LNCaP clone FGC (cell line): ENCODE results near the gene PALS2.
A peak's percentile ranks its signal among the peaks of the same experiment; 100 is the strongest.

ENCODE experiments used
- DNase-seq: peaks from one replicate; pipeline ENCODE4 v3.0.0-alpha.2; 2011; ENCODE audit warnings: low read depth
- H3K4me3 ChIP-seq: 2 replicates; pipeline ENCODE4 v1.5.1; 2011; ENCODE audit warnings: mild to moderate bottlenecking, low read depth, low read length, control low read depth
- CTCF ChIP-seq: IDR thresholded peaks from 2 replicates; pipeline ENCODE4 v1.5.1; 2012; ENCODE audit warnings: mild to moderate bottlenecking; ENCODE audit not compliant: control insufficient read depth, insufficient read depth; ENCODE audit errors: extremely low read depth

Gene PALS2

GRCh38 chr7:24582166-24582565 is 8.9 kb downstream of the PALS2 start:
- no peak for DNase-seq
- TF ChIP-seq CTCF = no peak
- no peak overlapping the region for H3K4me3 ChIP-seq

- no peak for DNase-seq
- H3K4me3 ChIP-seq = no peak overlapping the region
- peak; percentile 38 for TF ChIP-seq CTCF
These were observed 14.6 kb downstream of the PALS2 start for GRCh38 chr7:24587853-24588252.

- no peak for TF ChIP-seq CTCF
- H3K4me3 ChIP-seq = no peak overlapping the region
- no peak for DNase-seq
These were observed 17.9 kb downstream of the PALS2 start for GRCh38 chr7:24591152-24591551.

- H3K4me3 ChIP-seq = no peak overlapping the region
- TF ChIP-seq CTCF = no peak
- no peak for DNase-seq
These were observed 22.6 kb downstream of the PALS2 start for GRCh38 chr7:24595671-24596418.

GRCh38 chr7:24597014-24597413 is 23.8 kb downstream of the PALS2 start:
- no peak for TF ChIP-seq CTCF
- no peak for DNase-seq
- no peak overlapping the region for H3K4me3 ChIP-seq

- H3K4me3 ChIP-seq = no peak overlapping the region
- DNase-seq = no peak
- TF ChIP-seq CTCF = no peak
These were observed 28.3 kb downstream of the PALS2 start for GRCh38 chr7:24601600-24601999.
